Erythroblast (primary cell): ENCODE data around the gene CLEC3B.

Source experiments
- GATA1 ChIP-seq: IDR thresholded peaks from 2 replicates; pipeline ENCODE4 v1.6.1; 2011; ENCODE audit warnings: low read depth, mild to moderate bottlenecking, control low read depth, low read length, moderate library complexity
- POLR2A ChIP-seq: IDR thresholded peaks from 2 replicates; pipeline ENCODE4 v1.6.1; 2011; ENCODE audit warnings: mild to moderate bottlenecking, low read length

GRCh38 chr3:45008117-45008516 lies 18.0 kb upstream of the CLEC3B start:
- no peak for TF ChIP-seq POLR2A
- no peak for TF ChIP-seq GATA1
